Right cardiac atrium (tissue), 5 donors: ENCODE data around the gene NME4. TPM values are rescaled to one million over a fixed set of nuclear protein-coding genes. Genes with fewer than 3 reads are reported as not detected.
A peak's percentile ranks its signal among the peaks of the same experiment; 100 is the strongest.
"Not testable (repeated sequence)": the region's sequence is repeated elsewhere in the genome, so short reads cannot be mapped to it uniquely, and the experiment has no call there.

Experiments
- ATAC-seq, 2 donors: fragments of 200-7000 bp; cut with Tn5 transposase; one replicate each; pipeline versions ENCODE4 v1.8.0 to v1.9.1; 2020; ENCODE audit warnings: moderate library complexity in 2 of 2, mild to moderate bottlenecking in 1 of 2
- DNase-seq, 3 donors: peaks; one replicate each; pipeline ENCODE4 v3.0.0-alpha.2; 2020
- H3K27ac ChIP-seq: one replicate; pipeline ENCODE4 v1.5.1; 2013; ENCODE audit warnings: mild to moderate bottlenecking, low read length, control low read depth, moderate library complexity
- H3K27me3 ChIP-seq: one replicate; pipeline ENCODE4 v1.6.1; 2013; ENCODE audit not compliant: control insufficient read depth, insufficient read depth
- H3K4me1 ChIP-seq: one replicate; pipeline ENCODE4 v1.6.1; 2013; ENCODE audit warnings: low read length; ENCODE audit not compliant: control insufficient read depth, insufficient read depth
- H3K4me3 ChIP-seq: one replicate; pipeline ENCODE4 v1.5.1; 2013; ENCODE audit warnings: low read length, control low read depth
- H3K9me3 ChIP-seq: one replicate; pipeline ENCODE4 v1.6.1; 2013; ENCODE audit warnings: low read length; ENCODE audit not compliant: control insufficient read depth
- WGBS: extraction: QIAGEN DNeasy Blood & Tissue Kit; methylation state at CpG from one replicate; pipeline ENCODE4 v1.1.7; 2013; 5-methylcytosine and 5-hydroxymethylcytosine counted together
- intact Hi-C, 4 donors: fragments of 100-400 bp; cut with DNase I; formaldehyde crosslinking; loops; one replicate each; pipeline versions ENCODE4 v1.11.0 to v1.14.0; 2022 to 2023
- polyA plus RNA-seq: library from polyadenylated mRNA; stranded (reverse); fragments of 200-250 nt; gene quantifications from one replicate; pipeline ENCODE4 v1.2.3, GENCODE V29; 2013
- total RNA-seq, 4 donors: library from RNA; stranded (reverse); fragmentation: NEBNext Ultra II Directional; extraction: Animal tissue kit (Norgen Biotek cat#: 25700); gene quantifications; one replicate each; pipeline ENCODE4 v1.2.1, GENCODE V29; 2021
- donor health status: healthy with polysubstance abuse.
- donor health status: DM: no; HTN: yes; CAD: no.
- donor health status: DM: no; HTN: no; CAD: no.
- donor health status: DM: no; HTN: yes; CAD: no; lungs with severe emphysema.
- donor health status: DM: yes; HTN: yes; CAD: no.

NME4 gene
- total and polyA plus RNA-seq, 5 donors: 49.7 to 86.4 (median 69.0) TPM

GRCh38 chr16:387761-388666 is 9.0 kb upstream of the NME4 start:
- DNase-seq (peak in 2 of 3 donors; percentile 78 to 79), ATAC-seq (peak in 1 of 2 donors; percentile 12)
- H3K4me1 ChIP-seq, intact Hi-C loops, H3K27me3 ChIP-seq, H3K4me3 ChIP-seq, H3K9me3 ChIP-seq: not testable (repeated sequence)
- peak overlapping the region; percentile 79 for H3K27ac ChIP-seq
- 32% methylated on average over 20 of the region's 20 CpGs for WGBS

- DNase-seq (peak in 2 of 3 donors; percentile 30 to 33), ATAC-seq (no peak)
- Histone ChIP-seq H3K27ac (no peak overlapping the region), H3K27me3 (no peaks in the 10 kb centered on the region), H3K4me3 (no peak overlapping the region), H3K4me1 (no peaks in the 10 kb centered on the region), H3K9me3 (no peaks in the 10 kb centered on the region)
- intact Hi-C loops: no loop called here
- 83% methylated on average over 10 of the region's 10 CpGs for WGBS
These were observed 7.6 kb upstream of the NME4 start for GRCh38 chr16:389352-389751.

- Histone ChIP-seq H3K4me3 (no peak overlapping the region), H3K27me3 (no peaks in the 10 kb centered on the region), H3K4me1 (no peaks in the 10 kb centered on the region), H3K9me3 (no peaks in the 10 kb centered on the region), H3K27ac (no peak overlapping the region)
- peak; percentile 36 to 64 for ATAC-seq
- 69% methylated on average over 7 of the region's 7 CpGs for WGBS
- peak; percentile 58 to 84 (median 80) for DNase-seq
- intact Hi-C loops: loop anchor here in 1 of 4 donors (10.0 kb wide), 1 partner anchor 273 kb away; the partner anchor contains the start of gene RHOT2
These were observed 5.1 kb upstream of the NME4 start for GRCh38 chr16:391885-392335.

- H3K4me3 ChIP-seq: no peak overlapping the region
- intact Hi-C loops: loop anchor here in 1 of 4 donors (10.0 kb wide), 1 partner anchor 272 kb away; the partner anchor contains the start of gene RHOT2
- DNase-seq: peak in 1 of 3 donors; percentile 30
- 92% methylated on average over 7 of the region's 7 CpGs for WGBS
- ATAC-seq: no peak
- no peak overlapping the region for H3K27ac ChIP-seq
- H3K4me1 ChIP-seq: no peaks in the 10 kb centered on the region
- H3K27me3 ChIP-seq: no peaks in the 10 kb centered on the region
- no peaks in the 10 kb centered on the region for H3K9me3 ChIP-seq
These were observed 4.5 kb upstream of the NME4 start for GRCh38 chr16:392450-393030.

GRCh38 chr16:396199-396598 is 800 bp upstream of the NME4 start:
- no peaks in the 10 kb centered on the region for H3K9me3 ChIP-seq
- H3K27ac ChIP-seq: no peak overlapping the region
- 27% methylated on average over 3 of the region's 3 CpGs for WGBS
- H3K27me3 ChIP-seq: no peaks in the 10 kb centered on the region
- ATAC-seq (no peak), DNase-seq (no peak)
- intact Hi-C loops: loop anchor here in 1 of 4 donors (5.0 to 10.0 kb wide), 2 partner anchors 131 to 269 kb away; partner anchors contain the start of genes CAPN15 and RHOT2
- no peaks in the 10 kb centered on the region for H3K4me1 ChIP-seq
- H3K4me3 ChIP-seq: no peak overlapping the region

GRCh38 chr16:396605-397004 is 394 bp upstream of the NME4 start:
- peak; percentile 68 to 85 (median 82) for DNase-seq
- WGBS: 2% methylated on average over 22 of the region's 22 CpGs
- Histone ChIP-seq H3K4me3 (peak overlapping the region; percentile 75), H3K9me3 (no peaks in the 10 kb centered on the region), H3K27ac (peak overlapping the region; percentile 32), H3K4me1 (no peaks in the 10 kb centered on the region), H3K27me3 (no peaks in the 10 kb centered on the region)
- ATAC-seq: peak; percentile 27 to 39
- intact Hi-C loops: loop anchor here in 1 of 4 donors (5.0 to 10.0 kb wide), 2 partner anchors 131 to 268 kb away; partner anchors contain the start of genes CAPN15 and RHOT2

- intact Hi-C loops: loop anchor here in 1 of 4 donors (5.0 to 10.0 kb wide), 2 partner anchors 129 to 267 kb away; partner anchors contain the start of genes CAPN15 and RHOT2
- 18% methylated on average over 29 of the region's 29 CpGs for WGBS
- H3K4me1 ChIP-seq: no peaks in the 10 kb centered on the region
- no peaks in the 10 kb centered on the region for H3K9me3 ChIP-seq
- H3K27ac ChIP-seq: peak overlapping the region; percentile 14
- ATAC-seq: peak; percentile 18 to 34
- no peaks in the 10 kb centered on the region for H3K27me3 ChIP-seq
- H3K4me3 ChIP-seq: no peak overlapping the region
- peak; percentile 72 to 91 (median 90) for DNase-seq
These were observed 835 bp downstream of the NME4 start for GRCh38 chr16:397736-398332.

GRCh38 chr16:398561-399339 is 1.8 kb downstream of the NME4 start:
- intact Hi-C loops: loop anchor here in 1 of 4 donors (5.0 to 10.0 kb wide), 2 partner anchors 129 to 266 kb away; partner anchors contain the start of genes CAPN15 and RHOT2
- DNase-seq (peak in 1 of 3 donors; percentile 62), ATAC-seq (no peak)
- WGBS: 83% methylated on average over 24 of the region's 24 CpGs
- H3K4me3 ChIP-seq: no peak overlapping the region
- no peaks in the 10 kb centered on the region for H3K27me3 ChIP-seq
- no peaks in the 10 kb centered on the region for H3K9me3 ChIP-seq
- H3K4me1 ChIP-seq: no peaks in the 10 kb centered on the region
- no peak overlapping the region for H3K27ac ChIP-seq

GRCh38 chr16:399340-400019 is 2.5 kb downstream of the NME4 start:
- Histone ChIP-seq H3K9me3 (no peaks in the 10 kb centered on the region), H3K4me3 (no peak overlapping the region), H3K27me3 (no peaks in the 10 kb centered on the region), H3K27ac (no peak overlapping the region), H3K4me1 (no peaks in the 10 kb centered on the region)
- 83% methylated on average over 22 of the region's 22 CpGs for WGBS
- DNase-seq (peak in 1 of 3 donors; percentile 47), ATAC-seq (no peak)
- intact Hi-C loops: loop anchor here in 1 of 4 donors (5.0 to 10.0 kb wide), 2 partner anchors 128 to 265 kb away; partner anchors contain the start of genes CAPN15 and RHOT2
